GM12873 (cell line): ENCODE data around the gene HTR2B.

ENCODE experiments used
- TF ChIP-seq, protein P1 (sequence below): IDR thresholded peaks from 2 replicates; pipeline ENCODE4 v1.5.1; 2012; ENCODE audit warnings: low read depth, mild to moderate bottlenecking, moderate library complexity, low read length, control low read depth; ENCODE audit not compliant: insufficient read depth; ENCODE audit errors: missing control alignments

HTR2B gene

DNA sequence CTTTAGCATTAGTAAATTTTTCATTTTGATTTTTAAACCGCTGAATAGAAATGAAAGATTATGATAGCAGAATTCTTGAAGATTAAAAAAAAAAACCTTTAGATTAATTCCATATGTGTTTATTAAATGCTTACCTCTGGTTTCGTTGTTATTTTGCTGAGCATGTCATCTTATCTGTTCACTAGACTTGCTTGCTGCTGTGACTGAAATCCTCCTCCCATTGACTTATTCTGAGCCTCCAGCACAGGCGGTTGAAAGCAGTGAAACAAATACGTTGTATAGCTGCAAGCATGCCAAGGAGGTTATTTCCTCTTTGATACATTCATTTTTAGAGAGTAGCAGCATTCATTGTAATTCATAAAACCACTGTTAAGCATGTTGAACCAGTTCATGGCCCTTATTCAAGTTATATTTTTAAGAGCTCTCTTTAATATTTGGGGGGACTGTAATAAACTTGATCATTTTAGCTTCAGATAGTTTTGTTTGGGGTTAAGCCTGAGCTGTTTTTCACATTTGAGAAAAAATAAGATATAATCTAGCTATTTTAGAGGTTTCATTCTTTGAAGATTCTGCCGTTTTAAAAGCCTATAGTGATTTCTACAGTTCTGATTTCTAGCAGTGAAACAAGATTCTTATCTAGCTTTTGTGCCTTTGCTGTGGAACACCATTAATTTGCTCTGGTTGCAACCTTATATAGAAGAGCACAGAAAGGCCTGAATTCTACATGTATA lies at the start of gene HTR2B:
Gene HTR2B, minus strand, starts transcription at position 205 of the 731 bp plus-strand sequence. CDS start 1,278 bp downstream, outside the sequence.
- TF ChIP-seq, protein P1, sequence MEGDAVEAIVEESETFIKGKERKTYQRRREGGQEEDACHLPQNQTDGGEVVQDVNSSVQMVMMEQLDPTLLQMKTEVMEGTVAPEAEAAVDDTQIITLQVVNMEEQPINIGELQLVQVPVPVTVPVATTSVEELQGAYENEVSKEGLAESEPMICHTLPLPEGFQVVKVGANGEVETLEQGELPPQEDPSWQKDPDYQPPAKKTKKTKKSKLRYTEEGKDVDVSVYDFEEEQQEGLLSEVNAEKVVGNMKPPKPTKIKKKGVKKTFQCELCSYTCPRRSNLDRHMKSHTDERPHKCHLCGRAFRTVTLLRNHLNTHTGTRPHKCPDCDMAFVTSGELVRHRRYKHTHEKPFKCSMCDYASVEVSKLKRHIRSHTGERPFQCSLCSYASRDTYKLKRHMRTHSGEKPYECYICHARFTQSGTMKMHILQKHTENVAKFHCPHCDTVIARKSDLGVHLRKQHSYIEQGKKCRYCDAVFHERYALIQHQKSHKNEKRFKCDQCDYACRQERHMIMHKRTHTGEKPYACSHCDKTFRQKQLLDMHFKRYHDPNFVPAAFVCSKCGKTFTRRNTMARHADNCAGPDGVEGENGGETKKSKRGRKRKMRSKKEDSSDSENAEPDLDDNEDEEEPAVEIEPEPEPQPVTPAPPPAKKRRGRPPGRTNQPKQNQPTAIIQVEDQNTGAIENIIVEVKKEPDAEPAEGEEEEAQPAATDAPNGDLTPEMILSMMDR: no peak

DNA sequence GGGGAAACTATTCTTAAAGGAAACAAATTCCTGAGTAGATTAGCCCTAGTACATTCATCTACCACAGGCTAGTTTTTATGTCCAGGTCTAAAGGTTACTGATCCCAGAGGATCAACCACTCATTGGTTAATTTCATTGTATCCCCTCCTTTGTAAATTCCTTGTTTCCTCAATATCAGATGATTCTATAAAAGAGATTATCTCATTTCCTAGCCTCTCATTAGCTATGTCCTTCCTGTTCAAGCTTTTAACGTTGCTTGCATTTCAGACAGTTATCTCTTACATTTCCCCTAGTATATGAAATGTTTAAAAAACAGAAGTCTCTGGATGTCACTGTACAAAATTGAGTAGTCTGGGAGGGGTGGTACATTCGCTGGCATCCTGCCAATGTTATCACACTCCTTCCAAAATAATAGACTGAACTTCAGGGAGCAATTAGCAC lies 49.4 kb upstream of the HTR2B start:
- TF ChIP-seq, protein P1: no peak

DNA sequence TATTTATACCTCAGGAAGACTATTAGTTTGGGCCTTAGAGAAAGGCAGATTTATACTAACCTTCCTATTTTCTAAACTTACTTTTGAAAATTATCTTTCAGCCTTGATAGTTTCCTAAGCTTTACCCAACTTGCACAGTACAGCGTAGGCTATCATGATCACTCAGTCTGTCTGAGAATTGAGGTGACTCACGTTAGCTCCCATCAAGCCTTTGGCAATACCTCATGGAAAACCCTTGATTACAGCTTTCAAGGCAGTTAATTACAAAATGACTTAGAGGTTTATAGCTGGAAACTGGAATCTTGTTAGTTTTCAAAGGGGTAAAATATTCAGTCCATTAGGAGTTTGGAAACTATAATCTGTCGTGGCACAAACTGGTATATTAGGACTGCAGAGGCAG lies 47.2 kb upstream of the HTR2B start:
- TF ChIP-seq, protein P1: no peak

DNA sequence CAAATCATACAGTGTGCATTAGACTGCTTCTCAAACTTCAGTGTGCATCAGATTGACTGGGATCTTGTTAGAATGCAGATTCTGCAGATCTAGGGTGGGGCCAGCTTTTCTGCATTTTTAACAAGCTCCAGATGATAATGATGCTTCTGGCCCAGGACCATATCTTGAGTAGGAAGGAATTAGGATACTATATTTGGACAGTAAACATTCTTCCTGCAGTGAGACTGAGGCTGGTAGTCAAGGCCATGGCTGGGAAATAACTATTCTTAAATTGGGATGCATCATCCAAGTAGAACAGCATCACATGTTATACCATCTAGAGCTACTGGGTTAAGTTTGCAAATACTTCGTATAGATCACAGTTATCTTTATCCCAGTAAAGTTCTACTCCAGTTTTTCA lies 45.2 kb upstream of the HTR2B start:
- TF ChIP-seq, protein P1: no peak

DNA sequence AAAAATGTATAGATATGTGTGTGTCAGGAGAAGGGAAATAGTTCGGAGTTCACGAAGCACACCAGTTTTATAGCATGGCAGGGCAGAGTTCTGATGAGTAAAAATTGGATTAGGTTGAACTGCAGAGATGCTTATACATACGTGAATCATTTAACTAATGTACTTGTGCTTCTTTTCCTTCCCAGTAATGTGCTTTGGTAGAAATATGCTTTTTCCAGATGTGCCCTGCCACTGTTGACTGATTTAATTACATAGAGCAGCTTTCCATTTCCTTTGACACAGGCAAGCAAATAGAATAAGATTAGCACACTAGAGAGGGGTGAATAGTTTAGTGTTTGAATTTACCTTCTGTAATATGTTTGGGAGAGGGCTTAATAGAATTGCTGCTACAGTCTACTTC lies 44.6 kb upstream of the HTR2B start:
- TF ChIP-seq, protein P1: no peak

DNA sequence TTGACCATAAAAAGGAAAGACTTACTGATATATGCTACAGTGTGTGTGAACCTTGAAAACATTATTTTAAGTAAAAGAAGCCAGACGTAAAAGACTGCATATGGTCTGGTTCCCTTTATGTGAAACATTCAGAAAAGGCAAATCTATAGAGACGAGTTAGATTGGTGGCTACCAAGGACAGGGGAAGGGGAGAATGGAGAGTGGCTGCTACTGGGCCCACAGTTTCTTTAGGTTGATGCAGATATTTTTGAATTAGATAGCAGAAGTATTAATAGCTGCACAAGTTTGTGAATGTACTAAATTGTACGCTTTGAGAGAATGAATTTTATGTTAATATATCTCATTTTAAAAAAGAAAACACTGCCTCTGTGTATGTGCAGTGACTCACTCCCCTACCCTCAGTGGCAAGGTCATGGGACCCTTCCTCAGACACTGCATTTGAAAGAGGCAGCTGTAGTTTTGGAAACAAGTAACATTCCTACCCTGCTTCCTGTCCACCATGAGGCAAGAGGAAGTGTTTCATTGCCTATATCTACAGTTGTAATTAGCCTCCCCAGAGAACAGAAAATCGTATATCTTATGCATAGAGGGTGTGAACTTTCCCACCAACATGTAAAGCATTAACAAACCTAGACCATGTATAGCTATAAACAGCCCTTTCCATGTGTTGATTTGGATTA lies 43.8 kb upstream of the HTR2B start:
- TF ChIP-seq, protein P1: no peak

DNA sequence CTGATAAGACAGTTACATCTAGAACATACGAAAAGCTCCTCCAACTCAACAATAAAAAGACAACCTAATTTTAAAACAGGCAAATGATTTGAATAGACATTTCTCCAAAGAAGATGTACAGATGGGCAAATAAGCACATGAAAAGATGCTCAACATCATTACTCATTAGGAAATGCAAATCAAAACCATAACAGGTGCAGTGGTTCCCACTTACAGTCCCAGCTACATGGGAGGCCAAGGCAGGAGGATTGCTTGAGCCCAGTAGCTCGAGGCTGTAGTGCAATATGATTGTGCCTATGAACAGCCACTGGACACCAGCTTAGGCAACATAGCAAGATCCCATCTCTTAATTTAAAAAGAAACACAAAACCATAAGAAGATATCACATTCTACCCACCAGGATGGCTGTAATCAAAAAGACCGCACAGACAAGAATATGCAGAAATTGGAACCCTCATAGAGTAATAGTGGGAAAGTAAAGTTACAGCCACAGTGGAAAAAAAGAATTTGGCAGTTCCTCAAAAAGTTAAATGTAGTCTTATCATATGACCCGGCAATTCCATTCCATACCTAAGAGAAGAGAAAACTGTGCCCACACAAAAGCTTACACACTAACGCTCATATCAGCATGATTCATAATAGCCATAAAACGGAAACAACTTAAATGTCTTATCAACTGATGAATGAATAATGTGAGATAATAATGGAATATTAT lies 43.1 kb upstream of the HTR2B start:
- TF ChIP-seq, protein P1: no peak
